GM21447 (cell line): ENCODE measurements around the gene RTN4RL1.

Experiments used
- ATAC-seq: cut with Tn5 transposase; IDR thresholded peaks from one replicate; pipeline ENCODE4 v1.9.1; 2021; ENCODE audit not compliant: unreplicated experiment

The RTN4RL1 gene, protein sequence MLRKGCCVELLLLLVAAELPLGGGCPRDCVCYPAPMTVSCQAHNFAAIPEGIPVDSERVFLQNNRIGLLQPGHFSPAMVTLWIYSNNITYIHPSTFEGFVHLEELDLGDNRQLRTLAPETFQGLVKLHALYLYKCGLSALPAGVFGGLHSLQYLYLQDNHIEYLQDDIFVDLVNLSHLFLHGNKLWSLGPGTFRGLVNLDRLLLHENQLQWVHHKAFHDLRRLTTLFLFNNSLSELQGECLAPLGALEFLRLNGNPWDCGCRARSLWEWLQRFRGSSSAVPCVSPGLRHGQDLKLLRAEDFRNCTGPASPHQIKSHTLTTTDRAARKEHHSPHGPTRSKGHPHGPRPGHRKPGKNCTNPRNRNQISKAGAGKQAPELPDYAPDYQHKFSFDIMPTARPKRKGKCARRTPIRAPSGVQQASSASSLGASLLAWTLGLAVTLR

DNA sequence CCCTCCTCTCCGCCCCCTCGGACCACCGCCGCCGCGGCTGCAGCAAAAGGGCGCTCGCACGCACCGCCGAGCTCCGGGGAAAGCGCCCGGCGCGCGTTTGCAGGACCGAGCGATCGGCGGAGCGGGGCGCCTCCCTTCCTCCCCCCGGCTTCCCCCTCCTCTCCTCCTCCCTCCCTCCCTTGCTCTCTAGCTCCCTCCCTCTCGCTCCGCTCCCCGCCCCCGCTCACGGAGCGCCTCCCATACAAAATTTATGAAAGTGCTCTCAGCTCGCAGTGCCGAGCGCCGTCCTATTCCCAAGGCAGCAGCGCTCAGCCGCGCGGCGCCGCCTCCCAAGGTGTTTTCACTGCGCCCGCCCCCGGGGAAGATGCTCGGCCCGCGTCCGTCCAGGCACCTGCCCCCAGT lies at the start of gene RTN4RL1:
Gene RTN4RL1 (minus strand): TSS at position 115 of the 402 bp plus-strand sequence. CDS start 469 bp downstream, outside the sequence.
- no peak for ATAC-seq

DNA sequence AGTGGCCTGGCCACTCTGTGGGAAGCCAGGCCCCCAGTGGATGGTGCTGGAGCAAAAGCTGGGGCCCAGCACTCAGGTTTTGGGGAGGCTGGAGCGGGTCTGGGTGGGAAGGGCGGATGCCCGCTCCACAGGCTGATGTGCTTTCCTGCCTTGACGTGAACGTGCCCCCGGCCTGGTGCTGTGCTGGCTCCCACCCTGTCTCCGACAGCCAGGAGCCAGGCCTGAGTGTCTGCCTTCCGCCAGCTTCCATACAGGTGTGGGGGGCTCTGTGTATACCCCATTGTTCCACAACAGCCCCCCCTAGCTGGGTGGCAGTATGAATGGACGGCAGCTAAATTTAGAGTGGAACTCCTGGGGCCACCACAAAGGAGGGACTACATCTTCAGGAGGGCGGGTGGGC lies 49.8 kb upstream of the RTN4RL1 start:
- no peak for ATAC-seq

DNA sequence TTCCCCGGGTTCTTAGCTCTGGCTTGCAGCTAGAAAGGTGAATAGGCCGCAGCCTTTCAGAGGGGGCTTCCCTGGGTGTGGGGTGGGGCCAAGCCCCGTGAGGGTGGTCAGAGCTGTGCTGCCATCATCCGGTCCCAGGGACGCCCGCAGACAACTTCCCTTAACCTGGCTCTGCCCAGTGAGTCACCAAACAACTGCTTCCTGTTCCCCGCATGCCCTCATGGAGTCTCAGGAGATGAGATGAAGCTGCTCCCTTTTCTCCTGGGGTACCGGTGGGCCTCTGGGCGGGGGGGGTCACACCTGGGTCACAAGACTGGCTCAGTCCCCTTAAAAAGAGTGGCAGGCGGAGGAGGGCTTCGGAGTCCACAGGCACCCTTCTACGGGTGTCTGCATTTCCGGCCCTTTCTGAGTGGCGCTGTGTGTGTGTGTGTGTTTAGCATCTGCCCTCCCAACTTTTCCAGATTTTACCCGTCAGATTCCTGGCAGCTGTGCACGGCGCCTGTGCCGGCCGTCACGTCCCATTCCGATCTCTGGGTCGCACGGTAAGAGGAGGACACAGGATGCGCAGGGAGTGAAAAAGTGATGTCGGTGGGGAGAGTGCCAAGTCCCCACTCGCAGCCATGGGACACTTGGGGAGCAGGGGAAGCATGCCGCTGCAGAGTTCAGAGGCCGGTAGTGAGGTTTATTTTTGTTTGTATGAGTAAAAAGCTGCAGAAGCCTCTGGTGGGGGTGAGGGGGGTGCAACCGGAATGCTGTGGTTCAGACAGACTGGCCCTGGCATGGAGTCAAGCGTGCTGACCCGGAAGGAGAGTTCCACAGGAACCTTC lies 46.5 kb upstream of the RTN4RL1 start:
- ATAC-seq = no peak

DNA sequence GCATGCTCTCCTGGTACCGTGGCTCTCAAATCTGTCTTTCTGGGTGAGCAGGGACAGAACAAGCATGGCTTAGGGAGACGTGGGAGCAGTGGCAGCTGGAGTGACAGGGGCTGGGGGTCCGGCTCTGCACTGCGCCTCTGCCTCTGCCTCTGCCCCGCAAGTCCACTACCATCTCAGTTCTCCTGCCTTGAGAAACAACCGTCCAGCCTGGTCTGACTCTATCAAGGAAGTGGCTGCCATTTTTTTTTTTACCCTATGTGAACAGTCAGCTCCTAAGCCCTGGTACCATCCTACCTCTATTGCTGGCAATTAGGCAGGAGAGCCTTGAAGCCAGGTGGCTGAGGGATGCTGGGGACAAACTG lies 45.9 kb upstream of the RTN4RL1 start:
- no peak for ATAC-seq

DNA sequence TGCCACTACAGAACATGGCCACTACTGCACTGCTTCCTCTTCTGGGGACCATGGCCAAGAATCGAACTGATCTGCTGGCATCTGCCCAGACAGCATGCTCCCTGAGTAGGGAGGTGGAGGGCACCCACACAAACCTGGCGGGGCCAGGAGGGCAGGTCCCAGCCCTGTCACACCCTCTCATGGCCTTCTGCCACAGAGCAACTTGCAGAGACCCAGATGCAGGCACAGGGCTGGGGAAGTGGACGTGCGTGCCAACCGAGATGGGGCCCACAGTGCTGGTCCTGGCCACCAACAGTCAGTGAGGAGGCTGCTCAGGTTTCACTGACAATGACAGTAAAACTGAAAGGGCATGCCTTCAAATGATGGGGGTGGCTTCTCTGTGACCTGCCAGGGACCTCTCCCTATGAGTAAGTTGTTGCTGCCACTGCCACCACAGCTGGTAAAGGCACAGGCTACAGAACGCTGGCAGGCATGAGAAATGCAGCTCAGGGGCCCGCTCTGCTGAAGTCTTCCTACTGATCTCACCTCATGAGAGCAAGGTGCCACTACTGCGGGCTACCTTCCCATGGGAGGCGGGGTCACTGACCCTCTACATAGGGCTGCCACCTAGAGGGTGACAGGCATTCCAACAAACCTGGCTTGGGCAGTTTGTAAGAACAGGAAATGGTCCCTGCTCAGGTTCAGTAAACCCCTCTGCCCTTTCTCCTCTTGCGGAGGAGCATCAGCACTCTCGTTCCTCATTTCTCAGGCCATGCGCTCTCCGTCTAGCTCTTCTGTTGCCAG lies 45.3 kb upstream of the RTN4RL1 start:
- ATAC-seq = peak; percentile 79

- ATAC-seq = no peak
Observed at GRCh38 chr17:2068519-2069051, 43.5 kb upstream of the RTN4RL1 start.

GRCh38 chr17:2068031-2068518 lies 42.9 kb upstream of the RTN4RL1 start:
- ATAC-seq = no peak

DNA sequence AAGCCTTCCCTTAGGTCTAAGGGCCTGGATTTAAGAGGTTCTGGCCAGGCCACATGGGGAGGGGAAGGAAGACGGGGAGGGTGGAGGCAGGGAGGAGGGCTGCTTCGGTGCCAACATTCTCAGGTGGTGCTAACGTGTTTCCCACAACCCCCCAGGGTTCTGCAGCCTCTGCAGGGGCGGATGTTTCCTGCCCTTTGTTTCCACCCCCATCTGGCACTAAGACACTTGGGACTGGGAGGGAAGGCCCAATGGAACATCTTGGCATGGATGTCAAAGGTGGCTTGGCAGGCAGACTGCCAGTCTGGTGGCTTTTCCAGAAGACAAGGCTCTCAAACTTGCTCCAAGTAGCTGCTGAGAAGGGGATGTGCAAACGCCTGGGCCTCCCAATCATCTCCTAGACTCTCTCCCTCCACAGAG lies 42.5 kb upstream of the RTN4RL1 start:
- ATAC-seq = no peak

DNA sequence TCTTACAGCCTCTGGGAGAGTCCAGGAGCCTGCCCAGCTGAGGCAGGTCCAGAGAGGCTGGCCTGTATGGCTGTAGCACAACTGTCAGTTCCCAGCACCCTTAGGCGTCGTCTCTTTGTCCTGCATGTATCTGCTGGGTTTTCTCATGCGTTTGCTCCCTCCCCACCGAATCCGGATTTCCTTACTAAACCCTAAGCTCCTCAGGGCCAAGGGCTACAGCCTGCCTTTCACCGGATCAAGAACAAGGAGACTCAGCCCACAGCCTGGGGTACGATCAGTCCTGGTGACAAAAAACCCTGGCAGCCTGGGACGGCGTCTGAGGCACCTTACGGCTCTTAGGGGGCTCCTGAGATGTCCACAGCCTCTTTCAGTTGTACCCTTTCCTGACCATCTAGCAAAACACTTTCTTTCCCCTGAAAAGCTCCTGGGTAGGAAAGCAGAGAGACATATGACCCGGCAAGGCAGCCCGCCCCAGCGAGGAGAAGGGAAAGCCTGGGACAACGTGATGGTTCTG lies 42.0 kb upstream of the RTN4RL1 start:
- no peak for ATAC-seq

DNA sequence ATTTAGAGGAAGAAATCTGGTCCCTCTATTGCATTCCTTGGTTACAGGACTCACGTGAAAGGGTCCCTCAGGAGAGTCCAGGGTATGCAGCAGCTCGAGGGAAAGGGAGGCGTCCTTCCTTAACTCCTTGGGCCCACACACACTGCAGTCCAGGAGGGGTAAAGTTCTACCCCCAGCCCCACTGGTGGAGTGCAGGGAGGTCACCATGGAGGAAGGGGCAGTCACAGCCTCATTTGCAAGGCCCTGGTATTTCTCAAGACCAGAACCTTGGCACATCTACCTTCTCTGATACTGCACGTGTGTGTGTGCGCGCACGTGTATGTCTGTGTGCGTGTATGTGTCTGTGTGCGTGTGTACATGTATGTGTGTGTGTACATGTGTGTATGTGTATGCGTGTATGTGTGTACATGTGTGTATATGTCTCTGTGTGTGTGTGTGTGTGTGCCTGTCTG lies 40.8 kb upstream of the RTN4RL1 start:
- no peak for ATAC-seq

- ATAC-seq = no peak
Observed at GRCh38 chr17:2064980-2065785, 40.0 kb upstream of the RTN4RL1 start.

DNA sequence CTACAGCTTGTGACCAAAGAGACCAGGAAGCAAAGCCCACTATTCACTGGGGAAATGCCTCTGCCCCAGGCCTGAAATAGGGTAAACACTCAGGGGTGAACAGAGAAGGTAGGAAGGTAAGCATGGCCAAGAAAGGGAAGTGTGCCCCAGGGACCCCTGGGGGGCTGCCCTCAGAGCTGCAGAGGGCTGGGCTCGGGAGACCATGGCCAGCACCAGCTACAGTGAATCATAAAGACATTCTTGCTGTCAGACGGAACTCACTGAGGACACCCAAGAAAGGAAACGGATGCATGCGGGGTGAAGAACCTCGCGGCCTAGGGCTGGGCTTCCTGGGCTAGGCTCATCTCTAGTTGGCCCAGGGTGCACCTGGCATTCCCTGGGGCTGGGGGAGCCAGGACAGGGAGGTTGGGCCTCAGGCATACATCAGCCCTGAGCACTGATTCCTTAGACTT lies 39.4 kb upstream of the RTN4RL1 start:
- no peak for ATAC-seq

- ATAC-seq = no peak
Observed at GRCh38 chr17:2064147-2064489, 39.0 kb upstream of the RTN4RL1 start.

- no peak for ATAC-seq
Observed at GRCh38 chr17:2063261-2064146, 38.4 kb upstream of the RTN4RL1 start.

DNA sequence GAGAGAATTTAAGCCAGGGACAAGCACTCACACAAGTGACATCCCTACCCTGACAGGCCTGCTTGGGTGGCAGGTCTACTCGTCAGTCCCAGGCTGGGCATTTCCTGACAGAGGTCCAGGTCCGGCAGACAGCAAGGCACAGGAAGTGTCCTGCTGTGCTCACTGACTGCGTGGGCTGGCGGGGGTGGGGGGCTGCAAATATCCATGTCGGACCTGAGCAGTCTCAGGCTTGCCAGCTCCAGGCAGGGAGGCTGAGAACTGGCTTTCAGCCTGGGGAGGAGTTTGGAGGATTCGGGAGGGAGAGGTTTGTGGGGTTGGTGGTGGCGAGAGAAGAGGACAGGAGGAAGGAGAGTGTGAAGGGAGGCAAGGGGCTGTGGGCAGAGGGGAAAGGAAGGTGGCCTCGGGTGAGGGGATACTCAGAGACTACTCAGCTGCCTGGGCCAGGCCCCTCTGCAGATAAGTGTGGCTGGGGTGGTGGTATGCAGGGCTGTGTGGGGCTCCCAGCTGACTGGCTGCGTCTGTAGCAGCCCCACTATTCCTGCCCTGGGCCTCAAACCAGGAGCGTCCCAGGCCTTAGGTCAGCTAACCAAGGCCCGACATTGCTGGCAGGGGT lies 37.5 kb upstream of the RTN4RL1 start:
- no peak for ATAC-seq

GRCh38 chr17:2061441-2061958 lies 36.4 kb upstream of the RTN4RL1 start:
- no peak for ATAC-seq

DNA sequence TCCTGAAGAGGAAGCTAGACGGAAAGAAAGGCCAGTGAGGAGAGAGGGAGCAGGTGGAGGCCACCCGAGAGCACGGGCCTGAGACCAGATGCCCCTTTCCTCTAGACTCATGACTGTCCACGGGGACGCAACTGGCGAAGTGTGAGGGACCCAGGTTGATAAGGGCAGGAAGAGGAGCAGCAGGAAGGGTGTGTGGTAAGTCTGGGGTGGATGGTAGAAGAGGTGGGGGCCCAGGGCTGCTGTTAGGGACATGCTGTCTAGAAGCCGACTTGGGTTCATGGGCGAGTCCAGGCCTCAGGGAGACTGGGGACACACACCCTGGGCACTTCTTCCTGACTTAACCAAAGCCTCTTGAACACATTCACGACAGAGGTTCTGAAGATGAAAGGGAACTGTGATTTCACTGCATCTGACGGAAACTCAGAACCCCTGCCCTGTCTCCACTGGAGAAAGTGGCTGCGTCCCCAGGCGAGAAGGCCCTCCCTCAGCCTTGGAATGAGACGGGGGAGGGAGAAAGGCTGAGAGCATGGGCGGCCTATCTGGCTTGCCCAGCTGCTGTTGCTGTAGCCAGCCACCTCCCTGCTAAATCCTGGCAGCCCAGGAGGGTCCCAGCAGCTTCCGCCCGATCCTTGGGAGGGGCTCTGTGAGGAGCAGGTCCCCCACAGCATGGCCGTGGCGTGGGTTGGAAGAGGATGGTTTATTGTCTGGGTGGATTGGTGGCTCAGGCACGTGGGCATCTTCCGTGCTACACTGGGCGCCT lies 35.7 kb upstream of the RTN4RL1 start:
- ATAC-seq = no peak

DNA sequence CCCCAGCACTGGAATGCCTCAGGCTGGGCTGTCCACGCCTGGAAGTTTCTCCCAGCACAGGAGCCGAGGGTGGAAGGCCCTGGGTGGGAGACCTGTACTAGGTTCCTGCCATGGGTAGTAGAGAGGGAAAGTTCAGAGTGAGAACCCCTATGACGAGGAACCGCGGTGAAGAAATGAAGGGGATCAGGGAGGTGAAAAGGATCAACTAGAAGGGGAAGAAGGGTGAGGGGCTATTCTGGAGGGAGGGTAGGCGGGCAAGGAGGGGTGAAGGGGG lies 35.2 kb upstream of the RTN4RL1 start:
- no peak for ATAC-seq
